HEK293 (cell line): ENCODE results near the gene FAM43A.

Experiments used
- CTCF ChIA-PET: fragments of 350-600 bp; formaldehyde crosslinking; extraction: SDS; loops from one replicate; lab custom pipeline; 2021; ENCODE audit warnings: antibody characterized with exemption; lab: Yijun Ruan, JAX
- POLR2A ChIA-PET: fragments of 300-600 bp; formaldehyde crosslinking; extraction: SDS; loops from one replicate; lab custom pipeline; 2020; ENCODE audit warnings: antibody characterized with exemption, inconsistent platforms; lab: Yijun Ruan, JAX
- H3K27ac ChIP-seq: fragments of 200-500 bp; sonication (Bioruptor generic); 2 replicates; pipeline ENCODE4 v1.5.1; 2014; ENCODE audit warnings: low read depth, low read length, control low read depth, inconsistent platforms; ENCODE audit errors: extremely low read depth
- H3K36me3 ChIP-seq, 2 experiments: fragments of 200-500 bp in 1 of 2; sonication (Bioruptor generic) in 1 of 2; 1 replicate in 1 of 2; 2 replicates in 1 of 2; pipeline ENCODE4 v1.5.1; 2014 to 2017; ENCODE audit warnings: inconsistent platforms in 2 of 2, low read length in 2 of 2; ENCODE audit not compliant: control insufficient read depth in 2 of 2, insufficient read depth in 1 of 2
- H3K4me1 ChIP-seq: fragments of 200-500 bp; sonication (Bioruptor generic); 2 replicates; pipeline ENCODE4 v1.5.1; 2014; ENCODE audit warnings: mild to moderate bottlenecking, low read length, inconsistent platforms; ENCODE audit not compliant: control insufficient read depth, insufficient read depth
- H3K4me3 ChIP-seq: 2 replicates; pipeline ENCODE4 v1.5.1; 2011; ENCODE audit warnings: low read depth, mild to moderate bottlenecking, control low read depth, low read length, moderate library complexity
- H3K9me3 ChIP-seq: fragments of 200-500 bp; sonication (Bioruptor generic); 2 replicates; pipeline ENCODE4 v1.5.1; 2014; ENCODE audit warnings: low read depth, low read length, inconsistent platforms; ENCODE audit not compliant: control insufficient read depth, insufficient read depth
- EGR2 ChIP-seq: fragments of 450-650 bp; formaldehyde crosslinking; IDR thresholded peaks from 2 replicates; pipeline ENCODE4 v1.5.1; 2016; ENCODE audit warnings: low read depth, missing biosample characterization, missing genetic modification characterization
- GLI4 ChIP-seq: fragments of 450-650 bp; formaldehyde crosslinking; IDR thresholded peaks from 2 replicates; pipeline ENCODE4 v1.5.1; 2016; ENCODE audit warnings: missing biosample characterization, missing genetic modification characterization
- GLIS2 ChIP-seq: fragments of 450-650 bp; formaldehyde crosslinking; IDR thresholded peaks from 2 replicates; pipeline ENCODE4 v1.5.1; 2016; ENCODE audit warnings: missing biosample characterization, missing genetic modification characterization
- HOXC10 ChIP-seq: sonication (generic); formaldehyde crosslinking; IDR thresholded peaks from 2 replicates; pipeline ENCODE4 v1.8.1; 2023; ENCODE audit warnings: mild to moderate bottlenecking, missing genetic modification reagents
- IKZF3 ChIP-seq: fragments of 450-650 bp; IDR thresholded peaks from 2 replicates; pipeline ENCODE4 v1.5.0; 2018; ENCODE audit warnings: missing biosample characterization, mild to moderate bottlenecking, missing genetic modification characterization, moderate library complexity
- REST ChIP-seq: fragments of 450-650 bp; formaldehyde crosslinking; IDR thresholded peaks from 2 replicates; pipeline ENCODE4 v1.5.1; 2016; ENCODE audit warnings: missing biosample characterization, missing genetic modification characterization
- SETDB1 ChIP-seq: IDR thresholded peaks from one replicate; pipeline ENCODE4 v1.6.1; 2017; ENCODE audit warnings: mild to moderate bottlenecking, low read length, moderate library complexity, mixed read lengths; ENCODE audit not compliant: insufficient read length
- ZBTB17 ChIP-seq: fragments of 450-650 bp; formaldehyde crosslinking; IDR thresholded peaks from 2 replicates; pipeline ENCODE4 v1.5.1; 2016; ENCODE audit warnings: missing biosample characterization, missing genetic modification characterization
- ZNF146 ChIP-seq: fragments of 450-650 bp; formaldehyde crosslinking; IDR thresholded peaks from 2 replicates; pipeline ENCODE4 v1.5.1; 2016; ENCODE audit warnings: missing biosample characterization, missing genetic modification characterization
- ZNF18 ChIP-seq: fragments of 450-650 bp; formaldehyde crosslinking; IDR thresholded peaks from 2 replicates; pipeline ENCODE4 v1.5.1; 2016; ENCODE audit warnings: missing biosample characterization, missing genetic modification characterization
- ZNF24 ChIP-seq: fragments of 450-650 bp; formaldehyde crosslinking; IDR thresholded peaks from 2 replicates; pipeline ENCODE4 v1.5.1; 2016; ENCODE audit warnings: missing biosample characterization, missing genetic modification characterization
- ZNF335 ChIP-seq: fragments of 450-650 bp; formaldehyde crosslinking; conservative IDR thresholded peaks from 2 replicates; pipeline ENCODE4 v1.5.1; 2016; ENCODE audit warnings: missing biosample characterization, missing genetic modification characterization
- ZNF518A ChIP-seq: fragments of 450-650 bp; formaldehyde crosslinking; conservative IDR thresholded peaks from 2 replicates; pipeline ENCODE4 v1.5.1; 2016; ENCODE audit warnings: low read depth, missing biosample characterization, missing genetic modification characterization
- ZNF560 ChIP-seq: fragments of 450-650 bp; formaldehyde crosslinking; IDR thresholded peaks from 2 replicates; pipeline ENCODE4 v1.5.1; 2017; ENCODE audit warnings: missing biosample characterization, missing genetic modification characterization, borderline replicate concordance
- ZNF660 ChIP-seq: fragments of 450-650 bp; IDR thresholded peaks from 2 replicates; pipeline ENCODE4 v1.5.1; 2018; ENCODE audit warnings: missing biosample characterization, mild to moderate bottlenecking, missing genetic modification characterization
- ZNF777 ChIP-seq: fragments of 450-650 bp; formaldehyde crosslinking; IDR thresholded peaks from 2 replicates; pipeline ENCODE4 v1.5.1; 2017; ENCODE audit warnings: missing biosample characterization, missing genetic modification characterization, borderline replicate concordance
- ZNF792 ChIP-seq: fragments of 450-650 bp; formaldehyde crosslinking; IDR thresholded peaks from 2 replicates; pipeline ENCODE4 v1.5.1; 2016; ENCODE audit warnings: missing biosample characterization, missing genetic modification characterization
- ZSCAN4 ChIP-seq: fragments of 450-650 bp; formaldehyde crosslinking; IDR thresholded peaks from 2 replicates; pipeline ENCODE4 v1.5.1; 2017; ENCODE audit warnings: missing biosample characterization, missing genetic modification characterization
- ZSCAN5A ChIP-seq: fragments of 450-650 bp; formaldehyde crosslinking; IDR thresholded peaks from 2 replicates; pipeline ENCODE4 v1.5.1; 2016; ENCODE audit warnings: missing biosample characterization, missing genetic modification characterization

Gene FAM43A

GRCh38 chr3:194671511-194671899, 14.2 kb upstream of the FAM43A start:
- Histone ChIP-seq H3K4me1 (no peaks in the 10 kb centered on the region), H3K27ac (peak overlapping the region; percentile 53; the same call in 1 of the 2 replicates), H3K9me3 (no peaks in the 10 kb centered on the region), H3K36me3 (peaks cover 0 to 30% of the 10 kb centered on the region in 2 experiments; a peak in 2 of 3 replicates), H3K4me3 (peak overlapping the region; percentile 86)
- CTCF ChIA-PET = interaction anchor here (0.6 to 4.6 kb wide), 20 partner anchors 8 to 920 kb away, joined by 3 to 32 read pairs (median 3); partner anchors contain the start of gene XXYLT1
- POLR2A ChIA-PET = interaction anchor here (0.8 to 1.9 kb wide), 4 partner anchors 11 to 599 kb away, joined by 3 to 8 read pairs (median 5); partner anchors contain the start of gene FAM43A
- no peak for TF ChIP-seq ZNF518A (tag by site-specific recombination)
- no peak for TF ChIP-seq ZNF18 (tag by site-specific recombination)
- 0 out of 2 replicates have a peak, but pooled peaks have one; percentile 24 for TF ChIP-seq ZNF660

- Histone ChIP-seq H3K36me3 (peaks cover 0 to 24% of the 10 kb centered on the region in 2 experiments; a peak in 2 of 3 replicates), H3K9me3 (no peaks in the 10 kb centered on the region), H3K4me3 (peak within 1 kb of the TSS; percentile 86), H3K27ac (peak within 1 kb of the TSS; percentile 53), H3K4me1 (no peaks in the 10 kb centered on the region)
- ChIA-PET POLR2A (interaction anchor here (0.6 to 1.9 kb wide), 7 partner anchors 10 to 598 kb away, joined by 3 to 8 read pairs (median 4); partner anchors contain the start of gene FAM43A), CTCF (interaction anchor here (0.6 to 4.6 kb wide), 17 partner anchors 9 to 919 kb away, joined by 3 to 32 read pairs (median 3); partner anchors contain the start of genes FAM43A and XXYLT1)
- TF ChIP-seq ZBTB17 (tag by site-specific recombination) = peak; percentile 91
- TF ChIP-seq ZNF146 (tag by site-specific recombination) = peak; percentile 50
- TF ChIP-seq GLI4 (tag by site-specific recombination) = peak; percentile 91
- peak; percentile 53; the same call in 1 of the 2 replicates for TF ChIP-seq ZSCAN5A
- TF ChIP-seq ZNF792 (tag by site-specific recombination) = no peak
- peak; percentile 67 for TF ChIP-seq ZSCAN4 (tag by site-specific recombination)
- TF ChIP-seq HOXC10 (CRISPR knock-in tag) = no peak
- TF ChIP-seq SETDB1 = no peak
- TF ChIP-seq ZNF560 (tag by site-specific recombination) = no peak
- peak; percentile 63 for TF ChIP-seq IKZF3 (tag by site-specific recombination)
- TF ChIP-seq REST = peak; percentile 78
- peak; percentile 45 for TF ChIP-seq ZNF335
- TF ChIP-seq GLIS2 (tag by site-specific recombination) = peak; percentile 51
- TF ChIP-seq EGR2 (tag by site-specific recombination) = peak; percentile 65; the same call in 1 of the 2 replicates
- TF ChIP-seq ZNF777 (tag by site-specific recombination) = peak; percentile 99
- peak; percentile 82 for TF ChIP-seq ZNF24 (tag by site-specific recombination)
Measured at GRCh38 chr3:194671900-194672808, 13.5 kb upstream of the FAM43A start, which contains the start of gene LSG1. Gene LSG1, minus strand, starts transcription at chr3:194672191. Its CDS starts 29 bp downstream, at chr3:194672162.
